MG63 (cell line): ENCODE measurements around the gene UGT1A9. TPM values are rescaled to one million over a fixed set of nuclear protein-coding genes. Genes with fewer than 3 reads are reported as not detected.
A peak's percentile ranks its signal among the peaks of the same experiment; 100 is the strongest.
"Not testable (repeated sequence)": the region's sequence is repeated elsewhere in the genome, so short reads cannot be mapped to it uniquely, and the experiment has no call there.

Experiments used
- DNase-seq: peaks from one replicate; pipeline ENCODE4 v3.0.0-alpha.2; 2020
- H3K27me3 ChIP-seq: fragments of 250-450 bp; sonication (Bioruptor Pico); 2 replicates; pipeline ENCODE4 v1.5.1; 2020; ENCODE audit warnings: mild to moderate bottlenecking, moderate library complexity
- H3K36me3 ChIP-seq: fragments of 250-450 bp; sonication (Bioruptor Pico); 2 replicates; pipeline ENCODE4 v1.5.1; 2020; ENCODE audit warnings: mild to moderate bottlenecking, moderate library complexity
- H3K4me3 ChIP-seq: fragments of 250-450 bp; sonication (Bioruptor Pico); 2 replicates; pipeline ENCODE4 v1.5.1; 2020; ENCODE audit warnings: mild to moderate bottlenecking, moderate library complexity
- H3K9me3 ChIP-seq: fragments of 250-450 bp; sonication (Bioruptor Pico); 2 replicates; pipeline ENCODE4 v1.5.1; 2020; ENCODE audit warnings: mild to moderate bottlenecking, moderate library complexity
- total RNA-seq: library from RNA; depleted of rRNA; stranded (reverse); fragments of >200 nt; shearing (Covaris generic); gene quantifications from 2 replicates; pipeline ENCODE4 v1.2.3, GENCODE V29; 2014; ENCODE audit warnings: low replicate concordance

UGT1A9 gene
- total RNA-seq, 1 experiment from 2014 or later: not detected

- Histone ChIP-seq H3K4me3 (no peak overlapping the region), H3K36me3 (no peaks in the 10 kb centered on the region), H3K9me3 (no peaks in the 10 kb centered on the region), H3K27me3 (no peaks in the 10 kb centered on the region)
- DNase-seq: no peak
Measured at GRCh38 chr2:233693963-233694362, 22.3 kb downstream of the UGT1A9 start.

DNA sequence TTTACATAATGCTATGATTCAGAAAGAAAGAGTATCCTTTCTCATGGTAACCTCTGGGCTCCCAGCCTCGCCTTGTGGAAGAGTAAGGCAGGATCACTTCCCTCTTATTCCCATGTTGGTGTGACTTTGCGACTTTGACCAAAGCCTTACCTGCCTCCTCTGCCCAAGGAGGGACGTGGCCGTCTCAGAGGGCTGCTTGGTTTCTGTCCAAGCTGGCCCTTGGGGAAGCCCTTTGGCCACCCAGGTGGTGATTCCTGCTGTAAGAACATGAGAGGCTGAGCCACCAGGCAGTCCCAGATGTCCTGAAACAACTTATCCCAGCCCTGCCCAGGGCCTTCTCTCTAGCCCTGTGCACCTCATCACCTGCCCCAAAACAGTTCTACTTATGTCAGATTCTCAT lies 27.0 kb downstream of the UGT1A9 start:
- no peak for DNase-seq
- peaks cover 2% of the 10 kb centered on the region; the same call in 1 of the 2 replicates for H3K9me3 ChIP-seq
- H3K36me3 ChIP-seq: no peaks in the 10 kb centered on the region; the same call in 1 of the 2 replicates
- H3K4me3 ChIP-seq: no peak overlapping the region
- H3K27me3 ChIP-seq: no peaks in the 10 kb centered on the region

GRCh38 chr2:233699424-233700027 lies 27.8 kb downstream of the UGT1A9 start:
- Histone ChIP-seq H3K9me3 (peaks cover 2% of the 10 kb centered on the region; the same call in 1 of the 2 replicates), H3K4me3 (no peak overlapping the region), H3K36me3 (no peaks in the 10 kb centered on the region; the same call in 1 of the 2 replicates), H3K27me3 (no peaks in the 10 kb centered on the region)
- no peak for DNase-seq

DNA sequence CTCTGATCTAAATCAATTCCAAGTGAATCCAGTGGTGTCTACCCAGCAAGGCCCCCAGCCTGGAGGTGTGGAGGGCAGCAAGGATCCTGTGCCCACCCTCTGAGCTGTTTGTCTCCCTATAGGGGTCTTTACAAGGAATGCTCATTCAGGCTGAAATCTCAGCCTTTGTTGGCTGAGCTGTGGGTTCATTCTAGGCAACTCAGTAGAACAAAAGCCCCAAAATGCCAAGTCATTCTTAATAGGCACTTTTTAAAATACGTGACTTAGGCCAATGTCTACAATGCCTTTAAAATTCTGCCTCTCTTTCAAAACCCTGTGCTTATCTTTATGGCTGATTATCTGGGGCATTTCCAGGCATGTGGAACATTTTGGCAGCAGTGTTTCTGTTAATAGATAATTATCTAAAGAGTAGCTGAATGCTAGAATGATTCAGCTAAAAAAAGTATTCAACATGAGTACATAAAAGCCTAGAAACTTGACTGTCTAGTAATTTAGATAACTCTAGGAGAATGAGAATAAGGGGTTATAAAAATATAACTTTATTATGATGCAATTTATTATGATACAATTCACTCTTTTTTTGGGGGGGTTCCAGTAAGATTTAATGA lies 28.4 kb downstream of the UGT1A9 start:
- no peaks in the 10 kb centered on the region for H3K27me3 ChIP-seq
- H3K9me3 ChIP-seq: peaks cover 2% of the 10 kb centered on the region; the same call in 1 of the 2 replicates
- peak; percentile 68 for DNase-seq
- H3K36me3 ChIP-seq: no peaks in the 10 kb centered on the region; the same call in 1 of the 2 replicates
- H3K4me3 ChIP-seq: no peak overlapping the region

- H3K4me3 ChIP-seq, H3K27me3 ChIP-seq, H3K9me3 ChIP-seq: not testable (repeated sequence)
Measured at GRCh38 chr2:233700842-233701241, 29.1 kb downstream of the UGT1A9 start.

GRCh38 chr2:233702238-233702637 lies 30.5 kb downstream of the UGT1A9 start:
- no peak overlapping the region for H3K4me3 ChIP-seq
- no peaks in the 10 kb centered on the region; the same call in 1 of the 2 replicates for H3K36me3 ChIP-seq
- H3K9me3 ChIP-seq: peaks cover 2% of the 10 kb centered on the region; the same call in 1 of the 2 replicates
- no peaks in the 10 kb centered on the region for H3K27me3 ChIP-seq
- no peak for DNase-seq

More at GRCh38 chr2:233700842-233701241, 29.1 kb downstream of the UGT1A9 start:
- DNase-seq, H3K36me3 ChIP-seq: not testable (repeated sequence)

DNA sequence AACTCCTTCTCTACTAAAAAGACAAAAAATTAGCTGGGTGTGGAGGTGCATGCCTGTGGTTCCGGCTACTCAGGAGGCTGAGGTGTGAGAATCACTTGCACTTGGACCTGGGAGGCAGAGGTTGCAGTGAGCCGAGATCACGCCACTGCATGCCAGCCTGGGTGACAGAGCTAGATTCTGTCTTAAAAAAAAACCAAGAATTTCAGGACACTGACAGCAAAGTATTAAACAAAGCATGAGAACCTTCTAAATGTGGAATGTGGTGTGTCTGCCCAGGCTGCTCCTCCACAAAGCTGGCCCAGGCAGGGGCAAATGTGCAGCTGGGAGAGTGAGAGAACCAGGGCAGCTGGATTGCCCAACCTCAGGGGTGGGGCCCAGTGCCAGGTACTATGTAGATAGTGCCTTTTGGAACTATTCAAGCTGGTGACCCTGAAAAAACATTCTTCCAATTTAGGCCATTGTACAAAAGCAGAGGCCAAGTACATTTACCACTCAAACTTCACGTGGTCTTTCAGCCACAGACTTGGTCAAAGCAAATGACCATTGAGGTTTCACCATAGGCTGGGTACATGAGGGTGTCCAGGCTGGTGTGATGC lies 34.3 kb downstream of the UGT1A9 start:
- H3K4me3 ChIP-seq: no peak overlapping the region
- H3K27me3 ChIP-seq: no peaks in the 10 kb centered on the region
- H3K9me3 ChIP-seq: peaks cover 2% of the 10 kb centered on the region; the same call in 1 of the 2 replicates
- peak; percentile 83 for DNase-seq
- no peaks in the 10 kb centered on the region; the same call in 1 of the 2 replicates for H3K36me3 ChIP-seq

DNA sequence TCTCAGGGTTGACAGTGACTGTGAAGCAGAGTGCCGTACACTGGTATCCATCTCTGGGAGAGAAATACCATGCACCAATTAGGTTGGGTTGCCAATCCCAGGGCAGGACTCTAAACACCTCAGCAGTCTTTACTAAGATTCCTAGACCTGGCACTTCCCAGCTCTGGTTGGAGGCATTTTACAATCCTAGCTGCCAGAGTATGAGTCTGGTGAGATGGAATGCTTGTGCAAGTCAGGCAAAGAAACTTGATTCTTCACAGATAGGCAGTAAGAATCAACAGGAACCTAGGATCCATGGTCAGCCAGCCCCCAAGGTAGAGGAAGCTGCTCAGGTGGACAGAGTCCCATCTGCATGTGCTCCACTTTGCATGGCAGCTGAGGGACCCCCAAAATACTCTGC lies 35.0 kb downstream of the UGT1A9 start:
- H3K27me3 ChIP-seq: no peaks in the 10 kb centered on the region
- no peak overlapping the region for H3K4me3 ChIP-seq
- peak; percentile 69 for DNase-seq
- H3K9me3 ChIP-seq: peaks cover 2% of the 10 kb centered on the region; the same call in 1 of the 2 replicates
- H3K36me3 ChIP-seq: no peaks in the 10 kb centered on the region; the same call in 1 of the 2 replicates

GRCh38 chr2:233707940-233708644 lies 36.4 kb downstream of the UGT1A9 start:
- Histone ChIP-seq H3K9me3 (no peaks in the 10 kb centered on the region), H3K27me3 (no peaks in the 10 kb centered on the region), H3K36me3 (no peaks in the 10 kb centered on the region), H3K4me3 (no peak overlapping the region)
- DNase-seq: peak; percentile 38

GRCh38 chr2:233708942-233709341 lies 37.2 kb downstream of the UGT1A9 start:
- Histone ChIP-seq H3K27me3 (no peaks in the 10 kb centered on the region), H3K9me3 (no peaks in the 10 kb centered on the region), H3K4me3 (no peak overlapping the region), H3K36me3 (no peaks in the 10 kb centered on the region)
- DNase-seq: no peak

- Histone ChIP-seq H3K4me3 (no peak overlapping the region), H3K36me3 (no peaks in the 10 kb centered on the region), H3K9me3 (no peaks in the 10 kb centered on the region), H3K27me3 (no peaks in the 10 kb centered on the region)
- DNase-seq: peak; percentile 84
Measured at GRCh38 chr2:233711312-233712008, 39.8 kb downstream of the UGT1A9 start.

DNA sequence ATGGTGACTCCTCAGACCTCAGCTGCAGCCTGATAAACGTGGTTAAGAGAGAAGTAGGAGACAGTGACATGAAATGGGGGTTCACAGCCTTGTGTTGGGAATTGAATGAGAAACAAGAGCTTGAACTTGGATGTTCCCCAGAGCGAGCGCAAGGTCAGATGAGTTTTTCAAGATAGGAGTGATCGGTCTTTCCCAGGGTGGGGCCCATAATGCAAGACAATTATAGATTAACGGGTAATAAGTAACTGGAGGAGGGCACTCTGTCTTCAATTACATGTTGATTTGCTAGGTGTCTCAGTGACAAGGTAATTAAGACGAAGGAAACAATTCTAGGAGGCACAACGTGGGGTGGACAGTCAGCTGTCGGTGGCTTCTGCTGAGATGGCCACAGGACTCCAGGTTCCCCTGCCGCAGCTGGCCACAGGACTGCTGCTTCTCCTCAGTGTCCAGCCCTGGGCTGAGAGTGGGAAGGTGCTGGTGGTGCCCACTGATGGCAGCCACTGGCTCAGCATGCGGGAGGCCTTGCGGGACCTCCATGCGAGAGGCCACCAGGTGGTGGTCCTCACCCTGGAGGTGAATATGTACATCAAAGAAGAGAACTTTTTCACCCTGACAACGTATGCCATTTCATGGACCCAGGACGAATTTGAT lies 41.0 kb downstream of the UGT1A9 start, which contains the start of gene UGT1A5:
UGT1A5 (plus strand) TSS at position 297 of the 651 bp plus-strand sequence; CDS start at position 382, 85 bp downstream.
- no peaks in the 10 kb centered on the region for H3K9me3 ChIP-seq
- H3K36me3 ChIP-seq: no peaks in the 10 kb centered on the region
- H3K27me3 ChIP-seq: no peaks in the 10 kb centered on the region
- DNase-seq: no peak
- no peak within 1 kb of the TSS for H3K4me3 ChIP-seq

DNA sequence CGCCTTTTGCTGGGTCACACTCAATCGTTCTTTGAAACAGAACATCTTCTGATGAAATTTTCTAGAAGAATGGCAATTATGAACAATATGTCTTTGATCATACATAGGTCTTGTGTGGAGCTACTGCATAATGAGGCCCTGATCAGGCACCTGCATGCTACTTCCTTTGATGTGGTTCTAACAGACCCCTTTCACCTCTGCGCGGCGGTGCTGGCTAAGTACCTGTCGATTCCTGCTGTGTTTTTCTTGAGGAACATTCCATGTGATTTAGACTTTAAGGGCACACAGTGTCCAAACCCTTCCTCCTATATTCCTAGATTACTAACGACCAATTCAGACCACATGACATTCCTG lies 41.5 kb downstream of the UGT1A9 start:
- H3K9me3 ChIP-seq: no peaks in the 10 kb centered on the region
- no peaks in the 10 kb centered on the region for H3K36me3 ChIP-seq
- no peaks in the 10 kb centered on the region for H3K27me3 ChIP-seq
- H3K4me3 ChIP-seq: no peak overlapping the region
- no peak for DNase-seq

DNA sequence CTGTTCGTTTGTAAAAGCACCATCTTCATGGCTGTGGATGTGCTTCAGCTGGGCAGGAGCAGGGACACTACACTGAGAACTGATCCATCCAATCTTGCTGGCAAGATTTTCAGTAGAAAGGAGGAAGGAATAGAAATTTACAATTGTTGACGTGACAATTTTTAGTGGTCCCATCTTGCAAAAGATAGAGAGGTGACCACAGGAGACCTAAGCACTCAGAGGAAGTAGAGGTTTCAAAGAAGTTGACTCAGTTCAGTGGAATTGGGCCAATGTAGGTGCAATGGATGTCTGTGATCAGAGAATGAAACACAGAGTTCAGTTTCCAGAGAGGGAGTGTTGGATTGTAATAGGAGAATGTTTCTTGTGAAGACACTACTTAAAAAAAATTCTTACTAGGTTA lies 42.4 kb downstream of the UGT1A9 start:
- no peak for DNase-seq
- Histone ChIP-seq H3K36me3 (no peaks in the 10 kb centered on the region), H3K27me3 (no peaks in the 10 kb centered on the region), H3K4me3 (no peak overlapping the region), H3K9me3 (no peaks in the 10 kb centered on the region)

DNA sequence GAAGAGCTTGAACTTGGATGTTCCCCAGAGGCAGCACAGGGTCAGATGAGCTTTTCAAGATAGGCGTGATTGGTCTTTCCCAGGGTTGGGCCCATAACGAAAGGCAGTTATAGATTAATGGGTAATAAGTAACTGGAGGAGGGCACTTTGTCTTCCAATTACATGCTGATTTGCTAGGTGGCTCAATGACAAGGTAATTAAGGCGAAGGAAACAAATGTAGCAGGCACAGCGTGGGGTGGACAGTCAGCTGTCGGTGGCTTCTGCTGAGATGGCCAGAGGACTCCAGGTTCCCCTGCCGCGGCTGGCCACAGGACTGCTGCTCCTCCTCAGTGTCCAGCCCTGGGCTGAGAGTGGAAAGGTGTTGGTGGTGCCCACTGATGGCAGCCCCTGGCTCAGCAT lies 46.9 kb downstream of the UGT1A9 start, which contains the start of gene UGT1A4:
UGT1A4 (plus strand) TSS at position 185 of the 400 bp plus-strand sequence; CDS start at position 270, 85 bp downstream.
- no peaks in the 10 kb centered on the region for H3K27me3 ChIP-seq
- no peak for DNase-seq
- H3K36me3 ChIP-seq: no peaks in the 10 kb centered on the region
- H3K4me3 ChIP-seq: no peak within 1 kb of the TSS
- H3K9me3 ChIP-seq: no peaks in the 10 kb centered on the region

- Histone ChIP-seq H3K36me3 (no peaks in the 10 kb centered on the region), H3K27me3 (no peaks in the 10 kb centered on the region), H3K4me3 (no peak within 1 kb of the TSS), H3K9me3 (no peaks in the 10 kb centered on the region)
- no peak for DNase-seq
Measured at GRCh38 chr2:233728723-233729301, 57.1 kb downstream of the UGT1A9 start, which contains the start of gene UGT1A3. TSS of gene UGT1A3 (plus strand) at chr2:233729042. CDS start at chr2:233729127, 85 bp downstream.
